Measurements from ENCODE around the gene SSTR5.

Gene SSTR5

DNA sequence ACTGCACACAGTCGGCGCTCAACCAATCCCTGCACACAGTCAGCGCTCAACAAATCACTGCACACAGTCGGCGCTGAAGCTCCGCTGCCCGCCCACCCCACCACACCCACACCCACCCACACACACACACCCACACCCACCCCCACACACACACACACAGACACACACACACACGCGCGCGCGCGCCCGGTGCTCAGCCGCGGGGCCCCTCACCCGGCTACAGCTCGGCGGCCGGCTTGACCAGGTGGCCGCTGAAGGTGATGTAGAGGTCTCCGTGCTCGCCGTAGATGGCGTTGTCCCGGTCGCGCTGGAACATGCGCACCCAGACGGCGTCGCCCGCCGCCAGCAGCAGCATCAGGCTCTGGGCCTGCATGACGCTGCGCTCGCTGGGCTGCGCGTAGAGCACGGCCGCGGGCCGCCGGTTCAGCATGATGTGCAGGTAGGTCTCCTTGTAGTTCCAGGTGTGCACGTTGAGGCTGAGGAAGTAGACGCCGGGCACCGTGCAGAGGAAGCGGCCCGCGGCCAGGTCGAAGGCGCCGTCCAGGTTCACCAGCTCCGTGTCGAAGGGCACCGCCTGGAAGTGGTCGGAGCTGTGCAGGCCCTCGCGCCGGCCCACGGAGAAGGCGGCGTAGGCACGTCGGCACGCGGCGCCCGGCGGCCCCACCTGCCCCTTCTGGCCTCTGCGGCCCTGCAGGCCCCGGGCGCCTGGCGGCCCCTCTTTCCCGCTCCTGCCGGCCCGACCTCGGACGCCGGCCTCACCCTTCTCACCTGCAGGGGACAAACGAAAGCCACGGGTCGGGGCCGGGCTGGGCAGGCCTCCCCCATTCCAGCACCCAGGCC lies 21.0 kb downstream of the SSTR5 start:
- DNase-seq = no peak

DNA sequence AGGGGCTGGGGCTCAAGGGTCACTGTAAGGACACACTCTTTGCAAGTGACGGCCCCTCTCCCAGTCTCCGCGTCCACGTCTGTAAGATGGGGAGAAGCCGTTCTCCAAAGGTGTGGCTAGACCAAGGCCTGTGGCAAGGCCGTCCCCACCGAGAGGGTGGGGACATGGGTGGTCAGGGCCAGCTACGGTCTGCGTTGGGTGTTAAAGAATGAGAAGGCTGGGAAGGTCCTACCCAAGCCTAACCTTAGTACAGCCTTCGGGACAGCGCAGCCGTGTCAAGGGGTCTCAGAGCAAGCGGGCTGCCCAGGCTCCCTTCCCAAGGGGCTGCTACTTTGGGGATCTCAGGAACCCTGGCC lies 21.6 kb downstream of the SSTR5 start:
- no peak for DNase-seq

DNA sequence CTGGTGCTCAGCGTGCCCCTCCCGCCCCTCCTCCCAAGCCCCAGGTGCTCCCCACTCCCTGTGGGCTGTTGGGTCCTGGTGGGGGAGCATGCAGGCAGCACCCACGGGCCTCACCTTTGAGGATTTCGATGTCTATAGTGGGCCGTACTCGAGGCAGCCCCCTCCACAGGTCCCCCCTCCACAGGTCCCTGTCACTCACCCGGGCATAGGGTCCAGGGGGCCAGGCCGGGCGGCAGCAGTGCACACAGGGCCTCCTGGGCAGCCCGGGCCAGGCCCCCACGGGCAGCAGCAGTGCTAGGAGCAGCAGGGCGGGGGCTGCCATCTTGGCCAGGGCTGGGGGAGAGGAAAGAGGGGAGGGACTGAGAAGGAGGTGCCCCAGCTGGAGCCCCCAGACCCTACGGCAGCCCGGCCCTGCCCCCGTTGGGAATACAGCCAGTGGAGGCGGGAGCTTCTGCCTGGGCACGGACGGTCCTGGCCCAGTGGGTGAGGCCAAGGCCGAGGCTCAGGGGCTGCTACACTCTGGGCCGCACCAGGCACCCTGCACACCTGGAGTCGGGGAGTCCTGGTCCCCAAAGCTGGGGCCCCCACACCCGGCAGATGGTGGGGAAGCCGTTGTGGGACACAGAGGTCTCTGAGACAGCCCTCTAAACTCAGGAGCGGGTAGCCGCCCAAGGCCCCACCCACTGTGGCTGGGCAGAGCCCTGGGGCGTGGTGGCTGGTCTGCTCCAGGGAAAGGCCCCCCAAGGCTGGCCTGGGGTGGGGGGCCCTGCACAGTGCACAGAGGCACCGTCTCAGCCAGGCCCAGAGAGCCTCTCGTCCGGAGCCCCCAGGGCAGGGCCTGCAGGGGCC lies 22.3 kb downstream of the SSTR5 start:
- DNase-seq = no peak

DNA sequence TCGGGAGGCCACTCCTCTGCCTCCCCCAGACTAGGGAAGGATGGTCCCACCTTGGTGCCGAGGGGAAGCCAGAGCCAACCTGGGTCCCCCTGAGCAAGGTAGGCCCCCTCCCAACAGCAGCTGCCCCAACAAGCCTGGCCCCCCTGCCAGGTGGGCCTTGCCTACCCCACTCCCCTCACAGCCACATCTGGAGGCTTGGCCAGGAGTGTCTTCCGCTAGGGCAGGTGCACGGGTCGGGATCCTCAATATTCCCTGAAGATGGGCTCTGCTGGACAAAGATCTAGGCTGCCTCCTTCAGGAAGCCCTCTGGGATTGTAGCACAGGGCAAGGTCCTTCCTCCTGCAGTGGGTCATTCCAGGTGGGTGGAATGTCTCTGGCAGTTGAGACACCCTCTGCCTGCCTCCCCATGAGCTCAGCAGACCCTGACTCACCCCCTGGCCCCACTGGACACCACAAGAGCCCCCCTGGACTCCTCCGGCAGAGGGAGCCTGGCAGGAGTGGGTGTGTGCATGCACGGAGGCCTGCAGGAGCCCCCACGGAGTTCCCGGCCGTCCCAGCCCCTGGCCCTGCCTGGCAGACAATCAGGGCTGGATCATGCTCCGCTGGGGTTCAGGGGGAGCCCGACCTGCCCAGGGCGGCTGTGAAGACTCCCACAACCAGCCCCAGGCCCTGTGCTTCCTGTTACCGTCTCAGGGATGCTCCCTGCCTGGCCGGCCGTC lies 23.1 kb downstream of the SSTR5 start:
- DNase-seq = no peak

DNA sequence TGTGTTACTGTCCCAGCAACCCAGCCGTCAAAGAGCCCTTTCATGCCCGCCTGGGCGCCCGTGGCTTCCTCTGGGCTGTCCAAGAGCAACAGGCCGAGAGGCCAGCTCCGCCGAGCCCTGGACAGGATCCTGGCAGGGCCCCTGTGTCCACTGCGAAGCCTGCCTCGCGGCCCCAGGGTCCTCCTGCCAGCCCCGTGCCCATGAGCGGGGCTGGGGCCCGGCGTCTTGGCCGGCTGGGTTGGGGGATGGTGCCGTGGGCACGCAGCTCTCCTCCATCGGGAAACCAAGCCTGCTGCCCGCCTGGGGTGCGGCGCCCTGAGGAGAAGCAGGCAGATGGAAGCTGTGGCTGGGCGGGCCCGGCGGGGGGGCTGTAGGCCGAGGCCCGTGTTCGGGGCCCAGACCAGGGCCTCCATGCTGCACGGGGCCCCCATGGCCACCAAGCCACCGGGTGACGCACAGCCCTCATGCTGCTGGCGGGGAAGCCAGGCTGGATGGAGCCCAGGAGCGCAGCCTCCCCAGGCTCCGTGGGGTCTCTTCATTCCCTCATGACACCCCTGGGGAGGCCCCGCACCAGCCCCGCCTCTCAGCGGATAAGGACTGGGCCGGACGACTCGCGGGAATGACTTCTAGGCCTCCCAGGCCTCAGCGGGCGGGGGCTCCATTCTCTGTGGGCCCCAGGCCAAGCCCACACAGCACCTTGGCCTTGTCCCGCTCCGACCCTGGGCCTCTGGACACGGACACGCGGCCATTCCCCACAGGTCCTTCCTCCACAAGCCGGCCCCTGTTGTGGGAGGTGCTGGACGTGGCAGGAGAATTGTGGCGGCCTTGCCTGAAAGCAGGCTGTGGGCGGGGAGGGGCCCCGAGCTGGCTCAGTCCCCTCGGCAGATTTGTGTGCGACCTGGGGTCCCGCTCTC lies 23.9 kb downstream of the SSTR5 start, which contains the start of gene C1QTNF8:
Gene C1QTNF8 (minus strand): TSS at position 76 of the 914 bp plus-strand sequence. CDS start 1,322 bp downstream, outside the sequence.
- DNase-seq = peak; percentile 66

DNA sequence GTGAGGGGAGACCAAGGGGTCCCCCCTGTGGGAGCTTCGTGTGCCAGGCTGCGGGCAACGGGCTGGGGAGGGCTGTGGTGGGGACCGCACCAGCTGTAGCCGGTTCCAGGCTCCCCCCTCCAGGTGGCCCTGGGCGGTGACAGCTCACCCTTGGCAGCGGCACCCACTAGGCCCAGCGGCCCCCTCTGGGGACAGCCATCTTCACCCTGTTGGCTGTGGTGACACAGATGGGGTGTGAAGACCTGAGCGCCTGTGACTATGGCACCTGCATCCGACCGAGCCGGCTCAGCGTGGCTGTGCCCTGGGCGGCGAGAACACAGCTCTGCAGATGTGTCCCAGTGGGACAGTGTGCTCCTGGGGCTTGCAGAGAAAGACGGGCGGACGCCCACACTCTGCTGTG lies 24.6 kb downstream of the SSTR5 start:
- no peak for DNase-seq

DNA sequence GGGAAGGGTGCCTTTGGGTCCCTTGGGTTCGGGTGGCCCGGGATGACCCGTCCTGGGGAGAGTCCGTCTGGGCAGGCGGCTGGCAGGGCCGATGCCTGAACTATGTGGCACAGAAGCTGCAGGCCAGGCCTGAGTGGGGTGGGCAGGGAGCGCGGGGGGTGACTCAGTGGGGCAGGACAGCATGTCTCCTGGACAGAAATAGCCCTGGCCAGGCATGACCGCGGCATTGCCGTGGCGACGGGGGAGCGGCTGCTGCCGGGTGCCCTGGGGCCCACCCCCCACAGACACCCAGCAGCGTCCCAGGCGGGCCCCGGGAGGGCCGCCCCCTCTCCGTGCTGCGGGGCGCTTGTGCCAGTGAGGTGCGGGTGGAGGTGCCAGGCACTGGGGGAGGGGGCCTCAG lies 25.3 kb downstream of the SSTR5 start:
- no peak for DNase-seq

DNA sequence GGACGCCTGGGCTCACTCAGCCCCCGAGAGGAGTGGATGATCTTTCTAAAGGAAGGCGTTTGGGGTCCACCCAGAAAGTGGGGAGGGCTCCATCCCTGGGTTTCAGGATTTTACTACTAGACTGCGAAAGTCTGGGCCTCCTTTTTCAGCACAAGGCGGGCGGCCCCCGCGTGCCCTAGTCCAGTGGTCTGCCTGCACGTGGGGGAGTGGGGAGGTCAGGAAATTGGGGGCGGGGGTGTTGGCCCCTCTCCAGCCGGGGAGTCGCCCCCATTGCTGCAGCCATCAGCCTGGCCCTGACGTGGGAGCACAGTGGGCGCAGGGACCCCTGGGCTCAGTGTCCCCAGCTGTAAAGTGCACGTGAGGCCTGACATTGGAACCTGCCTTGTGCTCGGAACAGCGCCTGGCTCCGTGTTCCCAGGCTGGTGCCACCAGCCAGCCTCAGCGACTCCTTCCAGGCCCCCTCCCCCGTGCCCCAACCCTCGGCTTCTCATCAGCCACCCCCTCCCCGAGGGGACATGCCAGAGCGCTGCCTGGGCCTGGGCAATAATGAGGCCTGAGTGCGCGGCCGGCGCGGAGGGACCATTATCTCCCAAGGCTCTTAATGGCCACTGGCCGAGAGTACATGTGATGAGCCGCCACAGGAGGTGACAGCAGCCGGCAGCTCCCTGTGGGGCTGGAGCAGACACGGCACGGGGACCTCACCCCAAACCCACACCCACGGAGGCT lies 25.9 kb downstream of the SSTR5 start:
- DNase-seq = no peak

DNA sequence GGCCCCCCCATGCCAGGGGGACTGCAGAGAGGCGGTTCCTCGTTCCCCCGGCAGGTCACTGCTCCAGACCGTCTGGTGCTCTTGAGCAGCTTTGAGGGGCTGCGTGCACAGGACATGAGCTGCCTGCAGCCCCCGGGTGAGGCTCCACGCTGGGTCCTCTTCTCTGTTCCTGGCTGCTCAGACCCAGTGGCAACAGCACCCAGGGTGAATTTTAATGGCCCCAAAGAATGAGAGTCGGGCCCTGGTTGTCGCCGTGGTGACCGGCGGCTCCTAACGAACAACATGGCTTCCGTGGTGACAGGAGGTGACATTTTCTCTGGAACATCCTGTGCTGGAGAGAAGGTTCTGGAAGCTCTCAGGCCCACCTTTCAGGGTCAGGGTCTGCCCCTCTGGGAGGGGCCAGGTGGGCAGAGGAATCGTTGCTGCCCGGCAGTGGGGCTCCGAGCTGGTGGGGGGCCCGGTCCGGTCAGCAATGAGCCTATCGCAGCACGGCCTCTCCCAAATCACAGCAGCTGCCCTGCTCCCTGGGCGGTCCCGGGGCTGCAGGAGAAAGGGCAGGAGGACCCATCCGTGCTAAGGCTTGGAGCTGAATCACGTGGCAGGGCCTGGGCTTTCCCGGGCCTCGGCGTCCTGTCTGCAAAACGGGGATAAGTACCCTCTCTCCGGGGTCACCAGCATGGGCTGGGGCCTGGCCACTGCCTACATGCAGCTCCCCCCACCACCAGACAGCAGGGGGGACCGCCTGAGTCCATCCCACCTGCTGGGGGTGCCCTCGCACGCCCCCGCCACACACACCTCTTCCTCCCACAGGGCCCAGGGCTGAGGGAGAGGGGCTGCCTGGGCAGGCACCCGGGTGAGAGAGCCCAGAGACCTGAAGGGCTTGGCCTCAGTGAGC lies 26.9 kb downstream of the SSTR5 start:
- no peak for DNase-seq

DNA sequence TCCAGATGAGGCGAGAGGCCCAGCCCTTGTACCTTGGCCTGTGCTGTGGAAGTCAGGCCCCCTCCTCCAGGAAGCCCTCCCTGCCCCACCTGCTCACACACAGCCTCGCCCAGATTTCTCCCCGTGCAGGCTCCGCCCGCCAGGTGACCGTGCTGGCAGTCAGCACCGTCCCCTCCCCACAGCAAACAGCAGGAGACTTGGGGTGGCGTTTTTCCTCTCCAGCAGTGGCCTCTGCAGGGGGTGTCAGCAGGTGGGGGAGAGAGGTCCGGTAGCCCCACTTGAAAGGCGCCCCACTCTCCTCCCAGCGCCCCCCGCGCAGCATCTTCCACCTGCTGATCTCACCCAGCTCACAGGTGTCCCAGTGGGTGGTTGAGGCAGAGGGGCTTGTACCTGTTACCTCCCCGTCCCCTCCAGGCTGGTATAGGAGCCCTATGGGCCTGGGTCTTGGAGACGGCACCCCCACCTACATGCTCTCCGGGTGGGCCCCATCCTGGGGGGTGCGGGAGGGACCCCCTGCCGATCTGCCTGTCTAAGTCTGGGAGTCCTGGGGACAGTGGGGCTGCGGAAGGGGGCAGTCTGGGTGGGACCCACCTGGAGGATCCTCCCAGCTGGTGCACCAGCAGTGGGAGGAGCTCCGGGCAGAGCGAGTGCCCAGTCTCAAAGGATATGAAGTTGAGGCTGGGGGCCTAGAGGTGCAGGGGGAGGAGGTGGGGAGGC lies 27.7 kb downstream of the SSTR5 start:
- DNase-seq = no peak

DNA sequence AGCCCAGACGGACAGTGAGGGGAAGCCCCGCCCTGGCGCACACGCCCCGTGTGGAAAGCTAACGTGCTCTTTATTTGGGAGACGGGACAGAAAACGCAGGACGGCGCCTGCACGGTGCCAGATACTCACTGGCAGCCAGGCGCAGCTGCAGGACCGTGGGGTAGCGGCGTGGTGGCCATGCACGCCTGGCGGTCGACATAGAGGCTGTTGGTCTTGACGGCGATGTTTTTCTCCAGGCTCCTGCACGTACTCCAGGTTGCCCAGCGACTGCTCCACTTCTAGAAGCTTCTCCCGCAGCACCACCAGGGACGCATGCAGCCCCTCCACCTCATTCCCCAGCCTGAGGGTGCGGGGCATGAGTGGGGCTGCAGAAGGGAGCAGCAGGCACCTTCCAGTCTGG lies 28.6 kb downstream of the SSTR5 start:
- no peak for DNase-seq

DNA sequence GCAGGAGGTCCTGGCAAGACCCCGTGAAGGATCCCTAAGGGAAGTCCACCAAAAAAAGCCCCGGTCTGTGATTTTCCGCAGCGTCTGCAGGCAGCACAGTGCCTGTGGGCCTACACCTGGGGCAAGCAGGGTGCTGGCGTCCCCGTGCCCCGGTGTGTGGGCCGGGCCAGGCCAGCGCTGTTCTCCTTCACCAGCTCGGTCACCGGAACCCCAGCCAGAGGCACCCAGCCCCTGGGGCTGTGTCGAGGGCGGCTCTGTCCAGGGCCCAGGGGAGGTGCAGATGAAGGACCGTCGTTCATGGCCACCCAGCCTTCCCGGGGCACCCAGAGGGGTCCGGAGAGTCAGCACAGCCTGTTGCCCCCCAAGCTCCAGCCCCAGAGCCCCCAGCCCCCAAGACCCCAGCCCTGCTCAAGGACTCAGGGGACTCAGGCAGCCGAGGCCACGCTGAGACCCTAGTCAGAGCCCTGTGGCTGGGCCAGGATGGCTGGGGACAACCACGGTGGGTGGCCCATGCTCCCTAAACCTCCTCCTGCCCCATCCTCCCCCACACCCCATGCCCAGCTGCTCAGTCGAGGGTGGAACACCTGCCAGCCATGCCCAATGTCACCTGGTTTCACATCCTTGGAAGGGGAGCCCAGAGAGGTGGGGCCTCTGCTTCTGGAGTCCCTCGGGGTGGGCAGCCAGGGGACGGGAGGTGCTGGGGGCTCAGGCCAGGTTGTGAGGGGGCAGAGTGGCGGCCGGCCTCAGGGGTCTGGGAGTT lies 29.2 kb downstream of the SSTR5 start:
- no peak for DNase-seq

DNA sequence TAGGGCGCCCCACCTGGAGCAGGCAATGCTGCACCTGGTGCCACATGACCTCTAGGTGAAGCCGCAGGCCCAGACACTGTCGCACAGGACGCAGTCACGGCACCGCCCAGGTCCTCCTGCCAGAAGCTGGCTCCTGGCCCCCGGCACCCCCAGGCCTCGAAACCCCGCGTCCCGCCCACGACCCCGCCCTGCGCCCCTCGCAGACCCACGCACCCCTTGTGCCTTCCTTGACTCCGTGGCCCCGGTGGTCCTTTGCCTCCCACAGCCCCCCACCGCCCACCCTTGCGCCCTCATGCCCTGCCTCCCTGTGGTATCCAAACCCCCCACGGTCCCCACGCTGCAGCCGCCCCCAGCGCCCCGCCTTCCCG lies 29.8 kb downstream of the SSTR5 start:
- no peak for DNase-seq

DNA sequence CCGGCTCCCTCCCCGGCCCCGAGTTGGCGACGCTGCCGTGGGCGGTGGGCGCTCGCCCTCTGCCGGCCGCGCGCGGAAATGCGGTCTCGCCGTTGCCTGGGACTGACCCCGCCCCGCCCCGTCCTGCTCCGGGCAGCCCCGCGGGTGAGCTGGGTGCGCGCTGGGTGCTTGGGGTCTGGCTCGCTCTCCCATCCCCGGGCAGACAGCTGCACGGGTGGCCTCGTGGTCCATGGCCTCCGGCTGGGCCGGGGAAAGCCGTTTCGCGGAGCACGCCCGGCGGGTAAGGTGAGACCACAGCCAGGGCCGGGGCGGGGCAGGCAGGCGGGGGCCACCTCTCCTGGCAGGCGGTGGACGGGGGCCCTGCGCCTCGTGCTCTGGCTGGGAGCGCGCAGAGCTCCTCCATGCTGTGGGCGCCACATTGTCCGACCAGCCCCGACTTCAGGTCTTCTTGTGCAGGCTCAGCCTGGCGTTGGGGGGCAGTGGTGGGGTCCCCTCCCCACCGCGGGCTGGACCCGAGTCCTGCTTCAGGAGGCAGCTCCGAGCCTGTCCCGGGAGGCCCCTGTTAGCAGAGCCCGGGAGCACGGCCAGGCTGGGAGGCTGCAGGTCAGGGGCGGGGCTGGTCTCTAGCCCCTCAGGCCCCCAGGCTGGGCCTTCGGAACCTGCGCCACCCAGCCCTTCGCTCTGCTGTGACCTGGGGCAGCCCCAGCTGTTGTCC lies 30.5 kb downstream of the SSTR5 start:
- peak; percentile 73 for DNase-seq

DNA sequence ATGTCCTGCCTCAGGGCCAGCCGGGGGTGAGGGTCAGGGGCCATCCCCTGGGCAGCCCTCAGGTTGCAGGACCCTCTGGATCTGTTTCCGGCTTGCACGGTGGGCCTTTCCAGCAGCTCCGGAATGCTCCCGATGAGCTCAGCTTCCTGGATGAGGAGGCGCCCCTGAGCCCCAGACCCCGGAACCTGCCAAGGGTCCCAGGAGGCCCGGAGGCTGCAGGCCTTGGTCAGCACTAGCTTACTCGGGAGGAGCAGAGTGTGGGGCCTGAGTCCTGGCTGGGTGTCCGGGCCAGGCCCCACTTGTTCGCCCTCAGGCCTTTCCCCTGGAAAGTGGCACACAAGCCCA lies 31.1 kb downstream of the SSTR5 start:
- DNase-seq = no peak

DNA sequence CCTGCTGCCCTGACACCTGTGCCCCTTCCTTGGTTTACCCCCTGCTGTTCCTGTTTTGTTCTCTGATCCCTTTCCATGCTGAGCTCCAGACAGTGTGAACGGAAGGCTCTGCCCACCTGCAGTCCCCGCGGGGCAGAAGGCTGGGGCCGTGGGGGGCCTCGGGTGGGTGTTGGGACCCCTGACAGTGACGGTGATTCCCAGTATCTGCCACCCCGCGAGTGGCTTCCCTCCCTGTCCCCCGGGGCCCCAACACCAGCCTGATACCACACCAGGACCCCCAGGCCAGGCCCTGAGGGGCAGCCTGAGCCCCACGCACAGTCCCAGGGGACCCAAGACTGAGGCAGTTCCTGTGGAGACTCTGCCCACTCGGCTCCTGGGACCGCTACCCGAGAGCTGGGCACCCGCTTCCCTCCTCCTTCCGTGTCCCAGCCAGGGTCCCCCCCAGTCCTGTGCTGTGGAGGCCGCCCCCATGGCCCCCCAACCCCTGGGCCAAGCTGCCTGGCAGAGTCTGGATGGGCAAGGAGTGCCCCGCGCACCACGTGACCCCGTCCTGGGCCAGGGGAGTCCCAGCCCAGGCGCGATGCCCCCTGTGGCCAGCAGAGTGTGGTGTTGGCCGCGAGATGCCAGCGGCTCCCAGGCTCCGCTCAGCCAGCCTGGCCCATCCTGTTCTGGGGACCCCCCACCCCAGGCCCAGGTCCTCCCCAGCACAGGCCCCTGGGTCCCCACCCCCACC lies 33.5 kb downstream of the SSTR5 start:
- DNase-seq = peak; percentile 78

DNA sequence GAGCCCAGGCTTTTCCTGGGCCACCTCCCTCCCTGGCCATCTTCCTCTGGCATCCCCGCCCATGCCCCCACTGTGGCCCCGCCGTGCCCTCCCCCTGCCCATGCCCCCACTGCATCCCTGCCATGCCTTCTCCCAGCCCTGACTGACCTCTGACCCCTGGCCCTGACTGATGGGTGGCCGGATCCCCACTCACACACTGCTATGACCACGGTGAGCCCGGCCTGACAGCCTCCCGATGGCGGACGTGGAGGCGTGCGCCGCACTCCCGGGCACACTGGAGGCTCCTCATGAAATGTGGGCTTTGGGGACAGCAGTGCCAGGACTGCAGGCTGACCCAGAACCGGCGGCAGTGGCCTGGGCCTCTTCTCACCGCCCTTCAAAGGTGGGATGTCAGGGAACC lies 34.1 kb downstream of the SSTR5 start:
- DNase-seq = no peak

DNA sequence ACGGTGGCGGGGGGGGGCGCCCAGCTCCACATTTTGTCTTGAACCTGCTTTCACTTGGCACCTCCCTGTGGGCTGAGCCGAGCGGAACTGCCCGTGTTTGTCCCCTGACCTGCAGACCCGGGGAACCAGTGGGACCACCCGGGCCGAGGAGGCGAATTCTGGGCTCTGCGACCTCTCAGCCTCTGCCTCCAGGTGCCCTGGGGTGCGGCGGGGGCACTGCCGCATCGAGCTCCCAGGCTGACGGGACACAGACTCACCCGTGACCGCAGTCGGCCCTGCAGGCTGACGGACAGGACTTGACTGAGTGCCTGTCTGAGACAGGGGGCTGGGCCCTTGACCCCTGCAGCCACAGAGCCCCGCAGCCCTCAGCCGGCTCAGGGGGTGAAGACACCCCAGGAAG lies 34.6 kb downstream of the SSTR5 start:
- no peak for DNase-seq

All from femur (tissue), 1 donor.